ENCODE data around the gene SIRPG. TPM values are rescaled to one million over a fixed set of nuclear protein-coding genes. Genes with fewer than 3 reads are reported as not detected.

Gene SIRPG
- polyA plus RNA-seq, 5 donors: 0.24 to 0.41 (median 0.37) TPM; not detected in 2

DNA sequence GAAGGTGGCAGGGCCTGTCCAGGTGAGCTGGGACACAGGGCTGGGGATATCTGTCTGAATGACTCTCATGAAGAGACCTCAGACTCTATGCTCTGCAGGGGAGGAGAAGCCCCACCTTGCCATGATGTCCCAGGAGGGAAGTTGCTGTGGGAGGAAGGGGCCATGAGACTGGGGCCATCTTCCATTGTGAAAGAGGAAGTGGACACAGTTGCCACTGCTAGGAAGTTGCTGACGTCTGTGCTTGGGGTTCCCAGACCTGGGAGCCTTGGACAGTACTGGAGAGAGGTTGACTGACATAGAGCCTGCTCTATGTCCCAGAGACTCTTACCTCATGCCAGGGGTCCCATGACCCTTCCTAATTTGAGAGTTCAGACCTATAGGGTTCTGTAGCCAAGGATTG is 62.2 kb downstream of the SIRPG start:
- no peak for DNase-seq

DNA sequence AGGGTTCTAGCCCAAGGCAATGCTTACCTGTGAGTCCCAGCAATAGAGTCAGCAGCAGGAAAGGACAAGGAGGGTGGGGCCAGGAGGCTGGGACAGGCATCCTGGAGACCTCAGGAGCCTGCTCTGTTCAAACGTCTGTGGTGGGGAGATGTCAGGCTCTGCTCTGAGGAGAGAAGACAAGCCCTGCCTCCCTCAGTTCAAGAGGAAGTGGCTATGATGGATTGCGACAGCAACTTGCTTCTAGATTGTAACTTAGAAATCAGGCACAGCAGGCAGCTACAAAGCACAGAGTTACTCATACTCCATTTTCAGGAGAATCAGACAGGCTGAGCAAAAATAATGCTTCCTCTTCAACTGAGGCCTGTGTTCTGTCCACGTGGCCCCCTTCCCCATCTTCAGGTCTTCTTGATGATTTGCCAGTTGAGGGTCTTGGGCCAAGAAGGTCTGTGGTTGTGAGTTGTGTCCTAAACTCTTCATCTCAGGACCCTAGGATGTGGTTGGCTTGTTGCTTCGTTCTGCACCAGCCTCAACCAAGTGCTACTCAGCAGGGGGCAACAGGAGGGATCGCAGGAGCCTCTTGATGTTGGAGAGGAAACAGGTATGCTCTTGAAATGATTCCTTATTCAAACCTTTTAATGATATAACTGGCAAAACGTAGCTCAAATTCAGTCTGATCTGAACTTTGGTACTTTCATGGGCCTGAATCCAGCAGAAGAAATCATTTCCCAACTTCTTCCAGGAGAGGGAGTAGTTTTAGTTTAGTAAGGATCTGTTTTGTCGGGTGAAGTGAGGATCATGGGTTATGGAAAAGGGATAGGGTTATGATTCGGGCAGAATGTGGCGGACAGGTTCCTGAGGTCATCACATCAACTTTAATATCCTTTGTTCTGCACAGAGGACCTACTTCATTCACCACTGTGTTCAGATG is 68.8 kb downstream of the SIRPG start:
- no peak for DNase-seq

- no peak for DNase-seq
Observed at GRCh38 chr20:1587781-1588532, 69.6 kb downstream of the SIRPG start.

DNA sequence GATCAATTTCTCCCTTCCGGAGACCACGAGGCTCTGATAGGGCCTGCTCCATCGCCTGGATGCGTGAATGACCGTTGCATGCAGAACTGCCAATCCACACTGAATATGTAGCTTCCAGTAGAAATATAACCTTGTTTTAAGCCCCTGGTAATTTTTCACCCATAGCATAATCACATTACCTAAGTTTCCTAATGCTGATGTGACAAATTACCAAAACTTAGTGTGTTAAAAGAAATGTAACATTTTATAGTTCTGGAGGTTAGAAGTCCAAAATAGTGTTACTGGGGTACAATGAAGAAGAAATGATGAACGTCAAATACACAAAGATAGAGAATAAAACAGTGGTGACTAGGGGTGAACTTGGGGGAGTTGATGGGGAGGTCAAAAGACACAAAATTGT is 78.1 kb downstream of the SIRPG start:
- DNase-seq: no peak

Other genes starting within 250 kb of the SIRPG start
- 10 to 100 TPM; 82.5 to 96.7 (median 93.7) TPM for gene NSFL1C, start 190.9 kb downstream of the SIRPG start, polyA plus RNA-seq (ENCODE audit: insufficient read depth in 1 of 5, insufficient read length in 5 of 5, low replicate concordance in 1 of 5)
- gene SIRPB2, start 166.4 kb downstream of the SIRPG start, polyA plus RNA-seq (ENCODE audit: insufficient read depth in 1 of 5, insufficient read length in 5 of 5, low replicate concordance in 1 of 5): 1 to 10 TPM; 1.3 to 3.0 (median 1.8) TPM
- under 1 TPM in 1 of 5 donors, not detected in 4; 0.09 TPM for gene SIRPD, start 100.1 kb downstream of the SIRPG start, polyA plus RNA-seq (ENCODE audit: insufficient read depth in 1 of 5, insufficient read length in 5 of 5, low replicate concordance in 1 of 5)
- gene SIRPB1, start 37.8 kb downstream of the SIRPG start, polyA plus RNA-seq (ENCODE audit: insufficient read depth in 1 of 5, insufficient read length in 5 of 5, low replicate concordance in 1 of 5): 1 to 10 TPM in 3 of 5 donors, under 1 TPM in 2; 0.45 to 1.6 (median 1.2) TPM
- gene SIRPA, start 237.6 kb upstream of the SIRPG start, polyA plus RNA-seq (ENCODE audit: insufficient read depth in 1 of 5, insufficient read length in 5 of 5, low replicate concordance in 1 of 5): 10 to 100 TPM in 4 of 5 donors, 1 to 10 TPM in 1; 8.8 to 12.7 (median 12.0) TPM

Data from right lung (tissue), 5 donors.